Amygdala (tissue), 56 donors: ENCODE measurements around the gene PLP2.
"Not testable (repeated sequence)": the region's sequence is repeated elsewhere in the genome, so short reads cannot be mapped to it uniquely, and the experiment has no call there.

ENCODE experiments used
- DNase-seq, 56 donors: peaks; one replicate each; lab custom pipeline; 2025; lab: John Stamatoyannopoulos, UW

Gene PLP2

GRCh38 chrX:49162620-49163019 lies 9.1 kb upstream of the PLP2 start, which contains the start of gene MAGIX:
TSS of gene MAGIX (plus strand) at chrX:49162758. CDS start at chrX:49162890, 132 bp downstream.
- peak in 2 of 56 donors; percentile 2 to 4 for DNase-seq

GRCh38 chrX:49163555-49164419 lies 7.9 kb upstream of the PLP2 start:
- peak; percentile 16 to 89 (median 78) for DNase-seq

GRCh38 chrX:49164589-49165360 lies 6.9 kb upstream of the PLP2 start:
- DNase-seq = no peak

GRCh38 chrX:49165901-49166881 lies 5.5 kb upstream of the PLP2 start:
- DNase-seq = peak in 51 of 56 donors; percentile 1 to 82 (median 32)

- DNase-seq = peak in 18 of 56 donors; percentile 2 to 51 (median 12)
These were observed 4.6 kb upstream of the PLP2 start for GRCh38 chrX:49166914-49167739.

GRCh38 chrX:49167740-49168108 lies 4.0 kb upstream of the PLP2 start:
- no peak for DNase-seq

GRCh38 chrX:49172280-49172780 lies 632 bp downstream of the PLP2 start:
- DNase-seq = peak in 16 of 56 donors; percentile 2 to 47 (median 16)

- not testable (repeated sequence) for DNase-seq
These were observed 1.8 kb downstream of the PLP2 start for GRCh38 chrX:49173544-49173943.

GRCh38 chrX:49174723-49175122 lies 3.0 kb downstream of the PLP2 start:
- DNase-seq = no peak

GRCh38 chrX:49175435-49176274 lies 4.0 kb downstream of the PLP2 start:
- no peak for DNase-seq

- DNase-seq = no peak
These were observed 5.0 kb downstream of the PLP2 start for GRCh38 chrX:49176421-49177326.

GRCh38 chrX:49177338-49177833 lies 5.7 kb downstream of the PLP2 start:
- peak in 1 of 56 donors; percentile 6 for DNase-seq

- no peak for DNase-seq
These were observed 6.3 kb downstream of the PLP2 start for GRCh38 chrX:49177873-49178480.

- no peak for DNase-seq
These were observed 6.8 kb downstream of the PLP2 start for GRCh38 chrX:49178537-49178936.

- DNase-seq = no peak
These were observed 7.7 kb downstream of the PLP2 start for GRCh38 chrX:49179358-49179757.

- no peak for DNase-seq
These were observed 12.1 kb downstream of the PLP2 start for GRCh38 chrX:49183701-49184281.
